Measurements from ENCODE around the gene FLRT1. TPM values are rescaled to one million over a fixed set of nuclear protein-coding genes. Genes with fewer than 3 reads are reported as not detected.
A peak's percentile ranks its signal among the peaks of the same experiment; 100 is the strongest.

FLRT1 gene
- total and polyA plus RNA-seq, 2 of the 13 experiments (the other 11 are each of a cell fraction or from before 2014, with no cell fraction given), result 0.02 to 0.08 TPM

- TF ChIP-seq SRSF9 (IDR thresholded peaks at IDR 0.05; ENCODE audit: borderline replicate concordance, insufficient read depth, low read depth, low read length, poor library complexity, severe bottlenecking) (no peak), ETV5 (CRISPR knock-in tag; IDR thresholded peaks at IDR 0.05; ENCODE audit: borderline replicate concordance) (peak; percentile 66), CHD2 (IDR thresholded peaks at IDR 0.05; ENCODE audit: low read depth, low read length) (0 out of 2 replicates have a peak, but pooled peaks have one; percentile 31), HOXA7 (CRISPR knock-in tag; IDR thresholded peaks at IDR 0.05) (no peak), ELK4 (CRISPR knock-in tag; IDR thresholded peaks at IDR 0.05; ENCODE audit: borderline replicate concordance) (no peak), ZNF567 (CRISPR knock-in tag; IDR thresholded peaks at IDR 0.05; ENCODE audit: borderline replicate concordance) (no peak), ZNF281 (CRISPR knock-in tag; IDR thresholded peaks at IDR 0.05; ENCODE audit: borderline replicate concordance) (peak; percentile 74), HMG20A (CRISPR knock-in tag; IDR thresholded peaks at IDR 0.05; ENCODE audit: borderline replicate concordance) (no peak), BRF2 (CRISPR knock-in tag; IDR thresholded peaks at IDR 0.05) (no peak), TCF7 (IDR thresholded peaks at IDR 0.05; ENCODE audit: low read depth) (no peak), ZNF331 (CRISPR knock-in tag; IDR thresholded peaks at IDR 0.05) (no peak), GLMP (CRISPR knock-in tag; IDR thresholded peaks at IDR 0.05; ENCODE audit: borderline replicate concordance) (no peak), ZNF609 (CRISPR knock-in tag; IDR thresholded peaks at IDR 0.05; ENCODE audit: borderline replicate concordance) (peak; percentile 53; the same call in 1 of the 2 replicates), FOXC1 (CRISPR knock-in tag; IDR thresholded peaks at IDR 0.05; ENCODE audit: borderline replicate concordance) (peak; percentile 54; the same call in 1 of the 2 replicates), ZFAT (CRISPR knock-in tag; conservative IDR thresholded peaks at IDR 0.05) (0 out of 2 replicates have a peak, but pooled peaks have one; percentile 57), NCOA5 (CRISPR knock-in tag; IDR thresholded peaks at IDR 0.05) (no peak), ZNF460 (CRISPR knock-in tag; IDR thresholded peaks at IDR 0.05; ENCODE audit: borderline replicate concordance) (no peak)
These were observed 49.4 kb upstream of the FLRT1 start, which contains the start of gene OTUB1 (continued) for GRCh38 chr11:63986156-63986931.
